HG03280 (cell line): ENCODE results near the gene STIP1.
"Not testable (repeated sequence)": the region's sequence is repeated elsewhere in the genome, so short reads cannot be mapped to it uniquely, and the experiment has no call there.

ENCODE experiments used
- ATAC-seq: cut with Tn5 transposase; IDR thresholded peaks from one replicate; pipeline ENCODE4 v1.9.1; 2021; ENCODE audit warnings: mild to moderate bottlenecking, moderate library complexity; ENCODE audit not compliant: unreplicated experiment

STIP1 gene

GRCh38 chr11:64157631-64158394, 28.2 kb upstream of the STIP1 start:
- ATAC-seq = no peak

GRCh38 chr11:64161037-64161436, 24.9 kb upstream of the STIP1 start:
- no peak for ATAC-seq

GRCh38 chr11:64162769-64163168, 23.2 kb upstream of the STIP1 start:
- ATAC-seq = not testable (repeated sequence)

GRCh38 chr11:64163951-64164350, 22.0 kb upstream of the STIP1 start:
- ATAC-seq = no peak

GRCh38 chr11:64164392-64165312, 21.3 kb upstream of the STIP1 start:
- ATAC-seq = no peak

GRCh38 chr11:64165481-64165841, 20.5 kb upstream of the STIP1 start:
- ATAC-seq = no peak

- ATAC-seq = peak; percentile 75
Measured at GRCh38 chr11:64165842-64166635, 19.9 kb upstream of the STIP1 start, which contains the start of gene MACROD1. MACROD1 (minus strand) TSS chr11:64166113; CDS start chr11:64165994, 119 bp downstream.

GRCh38 chr11:64170419-64170818, 15.6 kb upstream of the STIP1 start:
- ATAC-seq = no peak

- ATAC-seq = no peak
Measured at GRCh38 chr11:64173616-64174355, 12.2 kb upstream of the STIP1 start.

- ATAC-seq = no peak
Measured at GRCh38 chr11:64176751-64177150, 9.2 kb upstream of the STIP1 start.

- no peak for ATAC-seq
Measured at GRCh38 chr11:64178203-64178602, 7.8 kb upstream of the STIP1 start.

GRCh38 chr11:64178951-64179639, 6.9 kb upstream of the STIP1 start:
- ATAC-seq = no peak

- ATAC-seq = no peak
Measured at GRCh38 chr11:64180891-64181290, 5.1 kb upstream of the STIP1 start.

- no peak for ATAC-seq
Measured at GRCh38 chr11:64181506-64182411, 4.2 kb upstream of the STIP1 start.

- no peak for ATAC-seq
Measured at GRCh38 chr11:64183890-64184289, 2.1 kb upstream of the STIP1 start.

- ATAC-seq = peak; percentile 16
Measured at GRCh38 chr11:64185175-64185692, 737 bp upstream of the STIP1 start.

- no peak for ATAC-seq
Measured at GRCh38 chr11:64186492-64187165, 658 bp downstream of the STIP1 start.

GRCh38 chr11:64192434-64192833, 6.5 kb downstream of the STIP1 start:
- ATAC-seq = no peak
